Tibial artery (tissue), 4 donors: ENCODE results near the gene GPRC5B.

Experiments
- DNase-seq, 2 donors: peaks; one replicate each; pipeline ENCODE4 v3.0.0-alpha.2; 2019
- H3K27ac ChIP-seq, 2 donors: fragments of 200-600 bp; sonication (generic) in 1 of 2; 1 replicate in 1 of 2; 2 replicates in 1 of 2; pipeline ENCODE4 v1.5.1; 2018 to 2019; ENCODE audit warnings: mild to moderate bottlenecking in 1 of 2
- H3K27me3 ChIP-seq, 2 donors: fragments of 200-600 bp; sonication (generic) in 1 of 2; one replicate each; pipeline versions ENCODE4 v1.5.1 to v1.6.0; 2016 to 2019
- H3K36me3 ChIP-seq, 3 donors: fragments of 200-600 bp; sonication (generic) in 2 of 3; one replicate each; pipeline ENCODE4 v1.5.1; 2016 to 2019; ENCODE audit warnings: mild to moderate bottlenecking in 2 of 3
- H3K4me1 ChIP-seq, 4 donors: fragments of 200-600 bp; sonication (generic) in 2 of 4; 1 replicate in 3 of 4; 2 replicates in 1 of 4; pipeline ENCODE4 v1.5.1; 2016 to 2019
- H3K4me3 ChIP-seq, 2 donors: fragments of 200-600 bp; sonication (generic) in 1 of 2; 1 replicate in 1 of 2; 2 replicates in 1 of 2; pipeline ENCODE4 v1.5.1; 2018 to 2019; ENCODE audit warnings: mild to moderate bottlenecking in 2 of 2
- H3K9me3 ChIP-seq, 3 donors: fragments of 200-600 bp; sonication (generic) in 1 of 3; one replicate each; pipeline ENCODE4 v1.5.1; 2016 to 2019
- CTCF ChIP-seq, 2 experiments: fragments of 200-600 bp in 1 of 2; fragments of 450-650 bp in 1 of 2; IDR thresholded peaks; one replicate each; pipeline ENCODE4 v1.5.1; 2017 to 2019; ENCODE audit warnings: antibody characterized with exemption in 2 of 2, mild to moderate bottlenecking in 1 of 2, moderate library complexity in 1 of 2
- intact Hi-C: fragments of 100-400 bp; cut with DNase I; formaldehyde crosslinking; loops from one replicate; pipeline ENCODE4 v1.15.0; 2023; ENCODE audit warnings: low total_unique reads

GPRC5B gene

DNA sequence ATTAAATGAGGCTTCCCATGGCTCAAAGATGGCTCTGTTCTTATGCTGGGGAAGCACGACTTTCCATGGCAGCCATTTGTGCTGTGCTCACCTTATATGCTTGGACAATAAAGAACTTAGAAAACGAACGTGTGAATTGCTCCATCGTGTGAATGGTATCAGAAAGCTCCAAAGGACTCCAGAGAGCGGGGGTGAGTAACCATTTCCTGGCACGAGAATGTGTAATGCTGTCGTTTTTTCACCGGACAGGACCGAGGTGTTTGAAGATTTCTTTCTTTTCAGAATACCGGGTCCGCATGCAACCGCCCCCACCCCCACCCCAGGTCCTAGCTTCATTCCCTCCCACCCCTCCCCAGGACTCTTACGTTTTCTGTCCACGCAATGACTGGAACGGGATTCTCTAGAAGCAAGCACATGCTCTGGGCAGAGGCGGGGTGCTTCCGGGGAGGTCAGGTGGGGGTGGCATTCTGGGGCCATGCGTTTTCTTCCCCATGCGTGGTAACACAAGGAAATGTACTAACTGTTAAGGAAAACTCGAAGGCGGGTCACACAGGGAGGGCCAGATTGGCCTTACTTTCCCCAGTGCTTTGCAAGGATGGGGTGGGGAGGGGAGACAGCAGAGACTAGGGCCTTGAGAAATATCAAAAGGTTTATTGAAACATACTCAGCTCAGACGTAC is 26.2 kb downstream of the GPRC5B start:
- intact Hi-C loops, result no loop called here
- no peak for TF ChIP-seq CTCF (IDR thresholded peaks at IDR 0.05)
- Histone ChIP-seq H3K9me3 (no peaks in the 10 kb centered on the region), H3K27ac (no peak overlapping the region), H3K4me3 (no peak overlapping the region), H3K4me1 (no peaks in the 10 kb centered on the region), H3K36me3 (peaks cover 0 to 8% (median 4%) of the 10 kb centered on the region in 3 donors), H3K27me3 (no peaks in the 10 kb centered on the region)
- no peak for DNase-seq

GRCh38 chr16:19857593-19858339 is 26.9 kb downstream of the GPRC5B start:
- peak in 1 of 2 donors; percentile 7 for DNase-seq
- Histone ChIP-seq H3K36me3 (peaks cover 0 to 8% (median 4%) of the 10 kb centered on the region in 3 donors), H3K27me3 (no peaks in the 10 kb centered on the region), H3K9me3 (no peaks in the 10 kb centered on the region), H3K4me1 (no peaks in the 10 kb centered on the region), H3K4me3 (no peak overlapping the region), H3K27ac (no peak overlapping the region)
- intact Hi-C loops, result no loop called here
- TF ChIP-seq CTCF (IDR thresholded peaks at IDR 0.05), result no peak

- H3K27ac ChIP-seq, result no peak overlapping the region
- H3K27me3 ChIP-seq, result no peaks in the 10 kb centered on the region
- H3K4me3 ChIP-seq, result no peak overlapping the region
- peaks cover 0 to 8% (median 4%) of the 10 kb centered on the region in 3 donors for H3K36me3 ChIP-seq
- no peak for TF ChIP-seq CTCF (IDR thresholded peaks at IDR 0.05)
- intact Hi-C loops, result no loop called here
- H3K4me1 ChIP-seq, result no peaks in the 10 kb centered on the region
- no peaks in the 10 kb centered on the region for H3K9me3 ChIP-seq
- no peak for DNase-seq
Observed at GRCh38 chr16:19856120-19856519, 28.5 kb downstream of the GPRC5B start.

DNA sequence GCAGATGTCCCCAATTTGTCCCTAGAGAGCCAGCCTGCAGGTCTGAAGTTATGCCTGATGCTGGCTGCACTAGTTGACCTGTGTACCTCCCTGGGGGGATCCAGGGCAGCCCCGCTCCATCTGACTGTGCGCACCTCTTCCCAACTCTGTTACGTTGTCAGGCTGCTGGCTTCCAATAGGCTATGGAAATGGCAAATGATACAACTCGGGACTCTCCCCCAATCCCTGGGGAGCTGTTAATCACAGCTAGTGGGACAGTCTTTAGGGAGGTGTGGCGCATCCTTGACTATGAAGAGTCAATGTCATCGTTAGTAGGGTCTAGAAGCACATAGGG is 30.1 kb downstream of the GPRC5B start:
- DNase-seq, result no peak
- no peak overlapping the region for H3K27ac ChIP-seq
- H3K4me1 ChIP-seq, result no peaks in the 10 kb centered on the region
- H3K4me3 ChIP-seq, result no peak overlapping the region
- H3K36me3 ChIP-seq, result peaks cover 0 to 8% (median 4%) of the 10 kb centered on the region in 3 donors
- no peak for TF ChIP-seq CTCF (IDR thresholded peaks at IDR 0.05)
- no peaks in the 10 kb centered on the region for H3K27me3 ChIP-seq
- no peaks in the 10 kb centered on the region for H3K9me3 ChIP-seq
- intact Hi-C loops, result no loop called here

GRCh38 chr16:19853742-19854542 is 30.7 kb downstream of the GPRC5B start:
- H3K27me3 ChIP-seq, result no peaks in the 10 kb centered on the region
- no peak overlapping the region for H3K27ac ChIP-seq
- H3K9me3 ChIP-seq, result no peaks in the 10 kb centered on the region
- H3K4me1 ChIP-seq, result no peaks in the 10 kb centered on the region
- peaks cover 0 to 8% (median 4%) of the 10 kb centered on the region in 3 donors for H3K36me3 ChIP-seq
- intact Hi-C loops, result no loop called here
- no peak overlapping the region for H3K4me3 ChIP-seq
- no peak for TF ChIP-seq CTCF (IDR thresholded peaks at IDR 0.05)
- no peak for DNase-seq
